ENCODE results near the gene CD38.
"Not testable (repeated sequence)": the region's sequence is repeated elsewhere in the genome, so short reads cannot be mapped to it uniquely, and the experiment has no call there.

CD38 gene

GRCh38 chr4:15811703-15812337 is 33.7 kb downstream of the CD38 start:
- no peak overlapping the region for H3K27ac ChIP-seq
- H3K4me3 ChIP-seq = no peak overlapping the region
- no peak for DNase-seq (ENCODE audit: low spot score)
- TF ChIP-seq CTCF (IDR thresholded peaks at IDR 0.05) = no peak

GRCh38 chr4:15832523-15833451 is 54.7 kb downstream of the CD38 start:
- H3K27ac ChIP-seq = no peak overlapping the region
- DNase-seq (ENCODE audit: low spot score) = no peak

GRCh38 chr4:15833801-15834200 is 55.7 kb downstream of the CD38 start:
- peak overlapping the region in 1 of 2 donors; percentile 56 for H3K27ac ChIP-seq
- no peak for DNase-seq (ENCODE audit: low spot score)
- H3K4me3 ChIP-seq = no peak overlapping the region
- TF ChIP-seq CTCF (IDR thresholded peaks at IDR 0.05) = no peak

More at GRCh38 chr4:15832523-15833451, 54.7 kb downstream of the CD38 start:
- H3K4me3 ChIP-seq = no peak overlapping the region
- no peak for TF ChIP-seq CTCF (IDR thresholded peaks at IDR 0.05)

- no peak overlapping the region for H3K4me3 ChIP-seq
- no peak for DNase-seq (ENCODE audit: low spot score)
- TF ChIP-seq CTCF (IDR thresholded peaks at IDR 0.05) = no peak
- H3K27ac ChIP-seq = no peak overlapping the region
Measured at GRCh38 chr4:15836362-15836761, 58.2 kb downstream of the CD38 start.

GRCh38 chr4:15837591-15837990 is 59.5 kb downstream of the CD38 start:
- no peak for TF ChIP-seq CTCF (IDR thresholded peaks at IDR 0.05)
- no peak overlapping the region for H3K4me3 ChIP-seq
- H3K27ac ChIP-seq = no peak overlapping the region
- DNase-seq (ENCODE audit: low spot score) = no peak

GRCh38 chr4:15841194-15841730 is 63.1 kb downstream of the CD38 start:
- DNase-seq (ENCODE audit: low spot score); H3K27ac ChIP-seq; H3K4me3 ChIP-seq: not testable (repeated sequence)

- DNase-seq (ENCODE audit: low spot score) = no peak
- TF ChIP-seq CTCF (IDR thresholded peaks at IDR 0.05) = no peak
- Histone ChIP-seq H3K27ac (no peak overlapping the region), H3K4me3 (no peak overlapping the region)
Measured at GRCh38 chr4:15847746-15848145, 69.6 kb downstream of the CD38 start.
